HG02610 (cell line): ENCODE data around the gene MKNK2.

Experiments used
- ATAC-seq: cut with Tn5 transposase; IDR thresholded peaks from one replicate; pipeline ENCODE4 v1.9.1; 2021; ENCODE audit warnings: mild to moderate bottlenecking, moderate library complexity; ENCODE audit not compliant: unreplicated experiment

MKNK2 gene

GRCh38 chr19:2058570-2059421 is 7.8 kb upstream of the MKNK2 start:
- ATAC-seq, result no peak

- no peak for ATAC-seq
Measured at GRCh38 chr19:2057484-2058469, 6.7 kb upstream of the MKNK2 start.

- no peak for ATAC-seq
Measured at GRCh38 chr19:2056837-2057192, 5.8 kb upstream of the MKNK2 start.

GRCh38 chr19:2055931-2056836 is 5.1 kb upstream of the MKNK2 start:
- ATAC-seq, result no peak

- ATAC-seq, result no peak
Measured at GRCh38 chr19:2054763-2055162, 3.7 kb upstream of the MKNK2 start.

DNA sequence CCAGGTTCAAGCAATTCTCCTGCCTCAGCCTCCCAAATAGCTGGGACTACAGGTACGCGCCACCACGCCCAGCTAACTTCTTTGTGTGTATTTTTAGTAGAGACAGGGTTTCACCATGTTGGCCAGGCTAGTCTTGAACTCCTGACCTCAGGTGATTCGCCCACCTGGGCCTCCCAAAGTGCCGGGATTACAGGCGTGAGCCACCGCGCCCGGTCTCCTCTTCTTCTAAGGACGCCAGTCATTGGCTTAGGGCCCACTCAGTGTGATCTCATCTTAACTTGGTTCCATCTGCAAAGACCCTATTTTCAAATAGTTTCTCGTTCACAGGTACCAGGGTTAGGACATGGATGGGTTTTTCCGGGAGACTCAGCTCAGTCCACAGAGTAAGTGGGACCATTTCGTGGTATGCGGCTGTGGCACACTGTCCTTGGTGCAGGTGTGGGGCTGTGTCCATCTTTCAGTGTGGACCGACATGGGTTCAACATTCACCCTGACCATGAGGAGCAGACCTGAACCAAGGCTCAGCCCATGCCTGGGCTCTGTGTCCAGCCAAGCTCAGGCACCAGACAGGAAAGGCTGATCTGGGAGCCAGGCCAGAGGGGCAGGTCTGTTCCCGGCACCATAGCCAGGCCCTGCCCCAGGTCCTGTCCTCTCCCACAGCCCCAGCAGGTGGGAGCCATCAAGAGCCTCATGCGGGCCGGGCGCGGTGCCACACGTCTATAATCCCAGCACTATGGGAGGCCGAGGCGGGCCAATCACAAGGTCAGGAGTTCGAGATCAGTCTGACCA is 2.8 kb upstream of the MKNK2 start:
- ATAC-seq, result no peak

DNA sequence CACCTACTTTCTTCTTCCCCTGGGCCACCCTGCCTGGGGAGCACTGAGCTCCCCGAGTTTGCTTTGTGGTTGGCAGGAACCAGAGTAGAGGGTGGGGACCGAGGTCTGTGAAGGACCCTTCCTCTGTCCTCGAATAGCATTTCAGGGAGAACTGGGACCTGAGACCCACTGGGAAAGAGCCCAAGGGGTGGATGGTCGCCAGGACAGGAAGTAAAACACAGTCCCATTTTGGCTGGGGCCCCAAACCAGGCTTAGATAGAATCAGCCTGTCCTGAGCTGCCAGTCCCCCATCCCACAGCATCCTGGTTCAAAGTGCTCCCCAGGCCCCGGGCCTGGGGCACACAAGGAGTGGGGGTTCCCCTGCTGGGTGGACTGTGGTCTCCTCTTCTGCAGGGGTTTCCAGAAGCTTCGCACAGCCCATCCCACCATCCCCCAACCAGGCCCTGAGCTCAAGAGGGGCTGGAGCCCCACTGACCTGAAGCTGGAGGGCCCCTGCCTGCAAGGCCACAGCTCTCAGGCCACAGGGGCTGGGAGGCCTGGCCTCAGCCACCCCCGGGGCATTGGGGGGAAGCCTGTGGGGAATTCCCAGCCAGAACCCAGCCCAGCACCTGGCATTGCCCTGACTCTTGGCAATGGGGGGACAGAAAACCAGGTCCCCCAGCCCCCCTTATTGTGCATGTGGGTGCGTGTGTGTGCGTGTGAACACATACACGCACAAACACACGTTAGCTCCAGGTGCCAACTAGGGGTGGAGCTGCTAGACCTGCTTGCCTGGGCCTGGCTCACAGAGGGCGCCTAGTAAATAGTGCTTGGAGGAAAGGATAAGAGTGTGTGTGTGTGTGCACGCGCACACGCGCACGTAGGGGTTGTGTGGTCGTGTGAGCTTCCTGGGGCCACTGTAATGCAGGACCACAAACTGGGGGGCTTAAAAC is 995 bp upstream of the MKNK2 start:
- no peak for ATAC-seq

DNA sequence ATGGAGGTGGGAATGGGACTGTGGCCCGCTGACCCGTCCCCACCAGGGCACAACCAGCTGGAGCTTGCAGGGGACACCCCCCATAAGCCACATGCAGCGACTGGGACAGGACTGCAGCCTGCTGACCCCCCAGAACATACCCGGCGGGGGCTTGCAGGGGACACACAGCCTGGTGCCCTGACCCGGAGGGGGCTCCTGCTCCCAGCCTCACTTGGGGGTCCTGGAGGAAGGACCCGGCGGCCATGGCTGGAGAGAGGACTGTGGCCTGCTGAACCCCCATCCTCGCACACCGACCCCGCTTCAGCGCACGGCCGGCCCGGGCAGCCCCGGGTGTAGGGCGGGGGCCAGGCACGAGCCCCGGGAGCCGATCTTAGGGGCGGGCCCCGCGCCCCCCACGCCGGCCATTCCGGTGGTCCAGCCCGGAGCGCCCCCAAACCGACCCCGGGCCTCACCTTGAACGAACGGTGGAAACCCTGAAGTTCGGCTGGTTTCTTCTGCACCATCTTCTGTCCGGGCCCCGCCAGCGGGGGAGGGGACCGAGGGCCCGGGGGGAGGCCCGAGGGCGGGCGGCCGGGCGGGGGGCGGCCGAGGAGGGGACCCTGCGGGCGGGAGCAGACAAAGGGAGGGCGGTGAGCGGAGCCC is 574 bp downstream of the MKNK2 start:
- ATAC-seq, result no peak

DNA sequence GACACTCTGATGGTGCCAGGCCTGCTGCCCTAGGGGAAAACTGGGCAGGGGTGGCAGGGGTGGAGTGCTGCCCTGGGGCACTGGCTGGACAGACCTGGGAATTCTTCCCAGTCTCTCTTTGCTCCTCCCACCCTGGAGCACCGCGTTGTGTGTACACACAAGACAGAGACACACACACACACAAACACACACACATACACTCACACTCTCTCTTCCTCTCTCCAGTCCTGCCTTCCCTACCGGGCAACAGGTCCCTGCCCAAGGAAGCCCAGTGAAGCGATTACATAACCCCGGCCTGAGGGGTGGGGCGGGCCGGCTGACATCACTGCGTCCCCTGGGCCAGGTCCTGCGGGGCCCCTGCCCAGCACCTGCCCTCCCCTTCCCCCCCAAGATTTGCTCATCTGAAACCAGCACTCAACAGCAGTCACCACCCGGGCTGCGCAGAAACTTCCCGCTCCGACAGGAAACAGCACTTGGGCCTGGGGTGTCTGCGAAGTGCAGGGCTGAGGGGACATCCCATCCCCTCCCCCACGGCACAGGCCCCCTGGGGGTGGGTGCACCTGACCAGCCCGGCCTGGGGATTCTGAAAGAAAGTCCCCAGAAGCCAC is 1.2 kb downstream of the MKNK2 start:
- no peak for ATAC-seq

- no peak for ATAC-seq
Measured at GRCh38 chr19:2048959-2049740, 1.9 kb downstream of the MKNK2 start.

- no peak for ATAC-seq
Measured at GRCh38 chr19:2048104-2048958, 2.7 kb downstream of the MKNK2 start.

- no peak for ATAC-seq
Measured at GRCh38 chr19:2047449-2048103, 3.5 kb downstream of the MKNK2 start.

GRCh38 chr19:2047076-2047448 is 4.0 kb downstream of the MKNK2 start:
- no peak for ATAC-seq

GRCh38 chr19:2046046-2046907 is 4.8 kb downstream of the MKNK2 start:
- ATAC-seq, result no peak

DNA sequence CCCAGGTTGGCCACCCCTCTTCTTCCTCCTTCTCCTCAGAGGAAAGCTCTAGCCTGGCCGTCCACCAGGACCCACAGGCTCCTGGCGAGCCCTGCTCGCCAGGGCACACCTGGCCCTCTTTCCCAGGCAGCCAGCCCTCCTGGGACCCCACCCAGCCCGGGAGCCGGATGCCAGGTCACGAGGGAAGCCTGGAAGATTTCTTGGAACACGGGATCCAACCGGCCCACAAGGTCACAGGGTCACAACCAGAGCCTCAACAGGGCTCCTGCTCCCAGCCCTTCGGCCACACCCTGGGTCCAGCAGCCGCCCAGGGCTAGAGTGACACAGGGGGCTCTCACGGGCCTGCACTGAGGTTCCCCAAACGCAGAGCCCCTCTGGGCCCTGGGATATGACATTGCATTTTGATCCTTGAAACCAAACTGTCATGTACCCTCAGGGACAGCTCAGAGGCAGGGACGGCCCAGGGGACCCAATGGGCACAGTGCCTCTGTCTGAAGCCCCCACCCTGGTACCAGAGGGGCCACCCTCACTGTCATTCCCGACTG is 5.5 kb downstream of the MKNK2 start:
- ATAC-seq, result no peak
